T-helper 2 cell (primary cell): Measurements from ENCODE around the gene YTHDC2.

Source experiments
- DNase-seq, 5 experiments: peaks; one replicate each; pipeline versions ENCODE4 v3.0.0 to v3.0.0-alpha.2; 2012 to 2022

The YTHDC2 gene

GRCh38 chr5:113606298-113607134 is 93.0 kb downstream of the YTHDC2 start:
- peak in 3 of 5 experiments; percentile 8 to 55 (median 18) for DNase-seq

- no peak for DNase-seq
These were observed 93.9 kb downstream of the YTHDC2 start for GRCh38 chr5:113607361-113607760.

- DNase-seq, result peak in 1 of 5 experiments; percentile 27
These were observed 94.7 kb downstream of the YTHDC2 start for GRCh38 chr5:113608113-113608596.

- DNase-seq, result peak in 2 of 5 experiments; percentile 5 to 41
These were observed 98.6 kb downstream of the YTHDC2 start for GRCh38 chr5:113612060-113612496.

GRCh38 chr5:113614191-113614590 is 100.7 kb downstream of the YTHDC2 start:
- DNase-seq, result no peak

- no peak for DNase-seq
These were observed 102.2 kb downstream of the YTHDC2 start for GRCh38 chr5:113615708-113616107.

GRCh38 chr5:113617191-113617796 is 103.8 kb downstream of the YTHDC2 start:
- no peak for DNase-seq

- no peak for DNase-seq
These were observed 119.5 kb downstream of the YTHDC2 start for GRCh38 chr5:113632996-113633395.

GRCh38 chr5:113634957-113635356 is 121.5 kb downstream of the YTHDC2 start:
- DNase-seq, result no peak

- DNase-seq, result no peak
These were observed 128.2 kb downstream of the YTHDC2 start for GRCh38 chr5:113641715-113642114.
